GM12878 (cell line): ENCODE measurements around the gene SCP2. TPM values are rescaled to one million over a fixed set of nuclear protein-coding genes. Genes with fewer than 3 reads are reported as not detected.

Experiments used
- ATAC-seq: fragments of 200-7000 bp; cut with Tn5 transposase; 3 replicates; pipeline ENCODE4 v1.9.1; 2020; ENCODE audit warnings: mild to moderate bottlenecking, moderate library complexity
- BruUV-seq: library from RNA; stranded (reverse); fragments of 400-500 nt; replicated peaks from 2 replicates; lab custom pipeline; 2021; lab: Mats Ljungman, UMichigan
- CTCF ChIA-PET: fragments of 300-600 bp; sonication (Branson Sonifier 250); formaldehyde crosslinking; extraction: SDS; loops from one replicate; lab custom pipeline; 2021; ENCODE audit warnings: inconsistent platforms; lab: Yijun Ruan, JAX
- POLR2A ChIA-PET: fragments of 350-600 bp; formaldehyde crosslinking; extraction: SDS; loops from one replicate; lab custom pipeline; 2021; ENCODE audit warnings: inconsistent platforms; lab: Charles Lee
- RAD21 ChIA-PET: fragments of 300-600 bp; sonication (Branson Sonifier 250); formaldehyde crosslinking; loops from one replicate; lab custom pipeline; 2023; ENCODE audit warnings: antibody characterized with exemption; ENCODE audit not compliant: unreplicated experiment; lab: Charles Lee
- SMC1A ChIA-PET: fragments of 300-600 bp; sonication (Branson Sonifier 250); formaldehyde crosslinking; loops from one replicate; lab custom pipeline; 2023; ENCODE audit not compliant: unreplicated experiment, uncharacterized antibody; lab: Charles Lee
- DNase-seq: peaks from one replicate; pipeline ENCODE4 v3.0.0-alpha.2; 2011; ENCODE audit warnings: low read depth, low spot score
- FAIRE-seq: peaks from 3 replicates; lab custom pipeline; 2011; peaks lifted over from hg19 to GRCh38; lab: Jason Lieb, UNC
- H2AFZ ChIP-seq: 2 replicates; pipeline ENCODE4 v1.6.0; 2011; ENCODE audit warnings: low read depth, low read length, control low read depth; ENCODE audit not compliant: control insufficient read depth
- H3K27ac ChIP-seq: 2 replicates; pipeline ENCODE4 v1.5.1; 2011; ENCODE audit warnings: control low read depth; ENCODE audit not compliant: control insufficient read depth, insufficient read depth
- H3K27me3 ChIP-seq, 2 experiments: replicated peaks in 1 of 2; 2 replicates each; pipeline versions ENCODE4 v1.6.0 to v1.6.1; 2011; ENCODE audit warnings: low read length in 1 of 2; ENCODE audit not compliant: control insufficient read depth in 2 of 2, insufficient read depth in 2 of 2
- H3K36me3 ChIP-seq, 2 experiments: 2 replicates each; pipeline ENCODE4 v1.5.1; 2011; ENCODE audit warnings: low read length in 1 of 2; ENCODE audit not compliant: control insufficient read depth in 2 of 2, insufficient read depth in 2 of 2
- H3K4me1 ChIP-seq: 2 replicates; pipeline ENCODE4 v1.6.1; 2011; ENCODE audit warnings: mild to moderate bottlenecking, low read length, moderate library complexity, mixed read lengths; ENCODE audit not compliant: control insufficient read depth, insufficient read depth
- H3K4me2 ChIP-seq: 2 replicates; pipeline ENCODE4 v1.6.0; 2011; ENCODE audit warnings: control low read depth; ENCODE audit not compliant: control insufficient read depth, insufficient read depth
- H3K4me3 ChIP-seq: fragments of 200-600 bp; sonication (generic); 2 replicates; pipeline ENCODE4 v1.5.1; 2016
- H3K79me2 ChIP-seq: 2 replicates; pipeline ENCODE4 v1.6.0; 2011; ENCODE audit warnings: low read length; ENCODE audit not compliant: control insufficient read depth, insufficient read depth
- H3K9ac ChIP-seq: 2 replicates; pipeline ENCODE4 v1.8.0; 2011; ENCODE audit warnings: low read length, control low read depth, mixed read lengths; ENCODE audit not compliant: control insufficient read depth, insufficient read depth
- H3K9me3 ChIP-seq: replicated peaks from 3 replicates; pipeline ENCODE4 v1.5.1; 2011; ENCODE audit warnings: mild to moderate bottlenecking, low read length; ENCODE audit not compliant: control insufficient read depth, insufficient read depth
- H4K20me1 ChIP-seq: 2 replicates; pipeline ENCODE4 v1.6.0; 2011; ENCODE audit not compliant: control insufficient read depth, insufficient read depth
- CBX3 ChIP-seq: fragments of 200-600 bp; sonication (generic); IDR thresholded peaks from 2 replicates; pipeline ENCODE4 v1.6.1; 2016; ENCODE audit warnings: low read depth, borderline replicate concordance
- CHD4 ChIP-seq: fragments of 200-600 bp; sonication (generic); IDR thresholded peaks from 2 replicates; pipeline ENCODE4 v1.6.1; 2016; ENCODE audit warnings: mild to moderate bottlenecking
- ETV6 ChIP-seq, 2 experiments: fragments of 450-650 bp in 1 of 2; IDR thresholded peaks in 1 of 2; conservative IDR thresholded peaks in 1 of 2; 2 replicates each; pipeline ENCODE4 v1.6.1; 2014; ENCODE audit warnings: antibody characterized with exemption in 1 of 2, borderline replicate concordance in 1 of 2, low read depth in 1 of 2, mild to moderate bottlenecking in 1 of 2, moderate library complexity in 1 of 2
- FOS ChIP-seq: IDR thresholded peaks from 3 replicates; pipeline ENCODE4 v1.6.1; 2011; ENCODE audit warnings: borderline replicate concordance; ENCODE audit not compliant: insufficient read length; ENCODE audit errors: extremely low read depth
- GABPA ChIP-seq: IDR thresholded peaks from 2 replicates; pipeline ENCODE4 v1.6.1; 2014; ENCODE audit warnings: antibody characterized with exemption, low read depth, mild to moderate bottlenecking, inconsistent platforms
- HDAC2 ChIP-seq: fragments of 200-600 bp; sonication (generic); IDR thresholded peaks from 2 replicates; pipeline ENCODE4 v1.6.1; 2017
- IRF4 ChIP-seq: IDR thresholded peaks from 2 replicates; pipeline ENCODE4 v1.6.1; 2011; ENCODE audit warnings: low read depth, low read length
- KLF5 ChIP-seq: fragments of 450-650 bp; IDR thresholded peaks from 2 replicates; pipeline ENCODE4 v1.6.1; 2014; ENCODE audit warnings: mild to moderate bottlenecking; ENCODE audit not compliant: partially characterized antibody
- MEF2B ChIP-seq: fragments of 450-650 bp; IDR thresholded peaks from 2 replicates; pipeline ENCODE4 v1.6.1; 2018; ENCODE audit warnings: mild to moderate bottlenecking, moderate library complexity; ENCODE audit not compliant: partially characterized antibody, poor library complexity, severe bottlenecking
- NR2C1 ChIP-seq: fragments of 450-650 bp; IDR thresholded peaks from 2 replicates; pipeline ENCODE4 v1.6.1; 2017; ENCODE audit warnings: antibody characterized with exemption, mild to moderate bottlenecking, moderate library complexity
- PAX8 ChIP-seq: fragments of 450-650 bp; IDR thresholded peaks from 2 replicates; pipeline ENCODE4 v1.6.1; 2017; ENCODE audit warnings: mild to moderate bottlenecking, moderate library complexity
- POLR2AphosphoS2 ChIP-seq: IDR thresholded peaks from 2 replicates; pipeline ENCODE4 v1.6.1; 2011; ENCODE audit warnings: low read depth, mild to moderate bottlenecking, low read length, improper control_type of control experiment, moderate library complexity
- SMAD5 ChIP-seq: IDR thresholded peaks from 2 replicates; pipeline ENCODE4 v1.6.1; 2016; ENCODE audit warnings: antibody characterized with exemption, low read depth
- SPI1 ChIP-seq: IDR thresholded peaks from 2 replicates; pipeline ENCODE4 v1.6.1; 2011; ENCODE audit warnings: low read depth, mild to moderate bottlenecking, low read length, moderate library complexity, borderline replicate concordance; ENCODE audit not compliant: insufficient read depth
- SREBF1 ChIP-seq: IDR thresholded peaks from 2 replicates; pipeline ENCODE4 v1.6.1; 2012; ENCODE audit warnings: mild to moderate bottlenecking, low read length
- TARDBP ChIP-seq: IDR thresholded peaks from 2 replicates; pipeline ENCODE4 v1.6.1; 2016; ENCODE audit warnings: borderline replicate concordance
- WRNIP1 ChIP-seq: IDR thresholded peaks from 2 replicates; pipeline ENCODE4 v1.6.1; 2011; ENCODE audit warnings: low read depth, low read length, improper control_type of control experiment, borderline replicate concordance
- WGBS: methylation state at CpG from one replicate; pipeline ENCODE4 v1.1.6; 2016; ENCODE audit warnings: low lambda C conversion rate; ENCODE audit not compliant: insufficient replicate concordance, insufficient coverage; ENCODE audit errors: missing lambda C conversion rate; 5-methylcytosine and 5-hydroxymethylcytosine counted together
- in situ Hi-C: fragments of 300-500 bp; cut with MboI; formaldehyde crosslinking; loops from 9 replicates; pipeline ENCODE4 v1.14.3; 2018; ENCODE audit warnings: mixed read lengths
- intact Hi-C: fragments of 100-400 bp; cut with micrococcal nuclease; formaldehyde crosslinking; loops from one replicate; pipeline ENCODE4 v1.14.2; 2022; ENCODE audit not compliant: unreplicated experiment
- polyA plus RNA-seq, 11 experiments: library from polyadenylated mRNA; depleted of rRNA in 4 of 11; unstranded in 6 of 11; stranded (reverse) in 5 of 11; fragments of >200 nt; fragmentation: Nextera tagmentation in 4 of 11; fragmentation: Illumina TruSeq in 1 of 11; extraction: Ambion mirVana in 4 of 11; extraction: Trizol in 1 of 11; gene quantifications; 1 replicate in 1 of 11; 2 replicates in 10 of 11; pipeline versions ENCODE4 v1.2.1 to v1.2.3, GENCODE V29; 2011 to 2016; ENCODE audit warnings: inconsistent platforms in 2 of 11, missing spikeins in 2 of 11, low read depth in 1 of 11
- total RNA-seq, 4 experiments: library from RNA; depleted of rRNA in 3 of 4; stranded (reverse); fragments of >200 nt in 3 of 4; fragmentation: Illumina TruSeq in 1 of 4; extraction: Trizol in 1 of 4; gene quantifications; 2 replicates each; pipeline versions ENCODE4 v1.2.1 to v1.2.3, GENCODE V29; 2013 to 2021
- TF ChIP-seq, protein P1 (sequence below): fragments of 450-650 bp; formaldehyde crosslinking; IDR thresholded peaks from 2 replicates; pipeline ENCODE4 v1.4.0; 2022; ENCODE audit warnings: mild to moderate bottlenecking, moderate library complexity

Gene SCP2
- total and polyA plus RNA-seq, 10 of the 15 experiments (the other 5 are each of a cell fraction or from before 2014, with no cell fraction given) = 74.3 to 327 (median 127) TPM

DNA sequence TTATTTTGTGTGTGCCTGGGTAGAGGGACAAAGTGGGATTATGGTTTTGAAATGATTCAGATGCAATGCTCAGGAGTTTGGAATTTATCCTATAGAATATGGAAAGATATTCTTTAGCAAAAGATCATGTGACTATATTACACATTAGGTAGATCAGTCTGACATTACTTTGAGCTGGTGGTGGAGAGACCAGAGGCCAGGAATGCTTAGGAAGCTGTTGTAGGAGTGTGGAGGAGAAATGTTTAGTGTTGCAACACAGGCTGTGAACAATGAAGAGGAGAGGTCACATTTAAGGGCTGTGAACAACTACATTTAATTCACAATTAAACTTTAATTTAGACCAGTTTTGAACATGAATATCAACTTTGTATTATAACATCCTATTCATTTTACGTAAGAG lies 89.6 kb downstream of the SCP2 start:
- no peak overlapping the region for H2AFZ ChIP-seq
- FAIRE-seq (no peak), ATAC-seq (no peak), DNase-seq (no peak)
- TF ChIP-seq SMAD5 = no peak
- no peak for TF ChIP-seq SPI1
- no peak for TF ChIP-seq NR2C1
- no peak for TF ChIP-seq GABPA
- TF ChIP-seq POLR2AphosphoS2 = no peak
- no peak for TF ChIP-seq SREBF1
- no peak for TF ChIP-seq KLF5
- no peak for TF ChIP-seq CBX3
- no peak for TF ChIP-seq WRNIP1
- ChIA-PET CTCF (interaction anchor here (0.8 to 0.9 kb wide), 2 partner anchors 10 to 95 kb away, joined by 3 read pairs; partner anchors contain the start of gene ECHDC2), POLR2A (interaction anchor here (1.0 kb wide), 1 partner anchor 16 kb away, joined by 3 read pairs; no protein-coding TSS in a partner anchor), RAD21 (no interaction called here), SMC1A (interaction anchor here (0.6 to 1.4 kb wide), 2 partner anchors 16 to 29 kb away, joined by 3 to 4 read pairs; no protein-coding TSS in a partner anchor)
- no peak overlapping the region for H3K9ac ChIP-seq
- H3K4me1 ChIP-seq = no peaks in the 10 kb centered on the region
- H3K79me2 ChIP-seq = peaks cover 11% of the 10 kb centered on the region
- no peaks in the 10 kb centered on the region for H3K9me3 ChIP-seq
- H3K36me3 ChIP-seq = 0 out of 4 replicates have a peak, but pooled peaks cover 0 to 3% of the 10 kb centered on the region in 2 experiments
- no peaks in the 10 kb centered on the region for H4K20me1 ChIP-seq
- intact Hi-C loops = no loop called here
- no TSS peak for BruUV-seq
- no peak overlapping the region; the same call in 1 of the 2 replicates for H3K4me2 ChIP-seq
- in situ Hi-C loops = no loop called here
- H3K27ac ChIP-seq = no peak overlapping the region
- no peak overlapping the region for H3K4me3 ChIP-seq
- no peaks in the 10 kb centered on the region for H3K27me3 ChIP-seq
- WGBS = 29% methylated on average over 1 of the region's 1 CpG

DNA sequence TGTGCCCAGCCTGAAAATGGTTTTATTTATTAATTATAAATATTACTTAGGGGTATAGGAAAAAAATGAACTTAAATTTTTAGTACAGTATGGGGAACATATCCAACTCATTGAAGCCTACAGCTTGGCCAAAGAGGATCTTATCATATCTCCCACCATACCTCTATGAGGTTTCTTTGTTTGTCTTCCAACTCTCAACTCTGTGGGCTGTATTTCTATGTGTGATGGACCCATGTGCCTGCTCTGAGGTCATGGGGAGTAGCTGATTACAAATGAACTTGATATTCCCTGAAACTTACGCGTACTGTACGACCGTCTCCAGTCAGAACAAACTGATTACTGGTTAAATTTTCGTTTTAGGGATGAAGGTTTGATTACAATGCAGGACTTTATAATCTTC lies 93.5 kb downstream of the SCP2 start:
- Histone ChIP-seq H3K27ac (no peak overlapping the region), H3K27me3 (no peaks in the 10 kb centered on the region), H2AFZ (no peak overlapping the region), H3K9ac (no peak overlapping the region), H3K4me2 (no peak overlapping the region), H3K79me2 (peaks cover 2% of the 10 kb centered on the region), H3K9me3 (no peaks in the 10 kb centered on the region), H3K4me1 (no peaks in the 10 kb centered on the region), H3K36me3 (0 out of 4 replicates have a peak, but pooled peaks cover 0 to 3% of the 10 kb centered on the region in 2 experiments), H4K20me1 (no peaks in the 10 kb centered on the region), H3K4me3 (no peak overlapping the region)
- RAD21 ChIA-PET = no interaction called here
- CTCF ChIA-PET = no interaction called here
- intact Hi-C loops (no loop called here), in situ Hi-C loops (no loop called here)
- SMC1A ChIA-PET = no interaction called here
- FAIRE-seq = no peak
- no peak for DNase-seq
- POLR2A ChIA-PET = interaction anchor here (0.7 kb wide), 1 partner anchor 230 kb away, joined by 3 read pairs; no protein-coding TSS in a partner anchor
- WGBS = 78% methylated on average over 5 of the region's 5 CpGs
- no TSS peak for BruUV-seq
- no peak for ATAC-seq
- TF ChIP-seq, protein P1, sequence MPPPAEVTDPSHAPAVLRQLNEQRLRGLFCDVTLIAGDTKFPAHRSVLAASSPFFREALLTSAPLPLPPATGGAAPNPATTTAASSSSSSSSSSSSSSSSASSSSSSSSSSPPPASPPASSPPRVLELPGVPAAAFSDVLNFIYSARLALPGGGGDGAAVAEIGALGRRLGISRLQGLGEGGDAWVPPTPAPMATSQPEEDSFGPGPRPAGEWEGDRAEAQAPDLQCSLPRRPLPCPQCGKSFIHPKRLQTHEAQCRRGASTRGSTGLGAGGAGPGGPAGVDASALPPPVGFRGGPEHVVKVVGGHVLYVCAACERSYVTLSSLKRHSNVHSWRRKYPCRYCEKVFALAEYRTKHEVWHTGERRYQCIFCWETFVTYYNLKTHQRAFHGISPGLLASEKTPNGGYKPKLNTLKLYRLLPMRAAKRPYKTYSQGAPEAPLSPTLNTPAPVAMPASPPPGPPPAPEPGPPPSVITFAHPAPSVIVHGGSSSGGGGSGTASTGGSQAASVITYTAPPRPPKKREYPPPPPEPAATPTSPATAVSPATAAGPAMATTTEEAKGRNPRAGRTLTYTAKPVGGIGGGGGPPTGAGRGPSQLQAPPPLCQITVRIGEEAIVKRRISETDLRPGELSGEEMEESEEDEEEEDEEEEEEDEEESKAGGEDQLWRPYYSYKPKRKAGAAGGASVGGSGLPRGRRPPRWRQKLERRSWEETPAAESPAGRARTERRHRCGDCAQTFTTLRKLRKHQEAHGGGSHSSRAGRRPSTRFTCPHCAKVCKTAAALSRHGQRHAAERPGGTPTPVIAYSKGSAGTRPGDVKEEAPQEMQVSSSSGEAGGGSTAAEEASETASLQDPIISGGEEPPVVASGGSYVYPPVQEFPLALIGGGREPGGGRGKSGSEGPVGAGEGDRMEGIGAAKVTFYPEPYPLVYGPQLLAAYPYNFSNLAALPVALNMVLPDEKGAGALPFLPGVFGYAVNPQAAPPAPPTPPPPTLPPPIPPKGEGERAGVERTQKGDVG (CRISPR knock-in tag) = no peak
- no peak for TF ChIP-seq PAX8
- no peak for TF ChIP-seq IRF4
- no peak for TF ChIP-seq TARDBP
- no peak for TF ChIP-seq FOS
- no peak for TF ChIP-seq ETV6 (conservative IDR thresholded peaks at IDR 0.05 in 1 of 2, IDR thresholded peaks at IDR 0.05 in 1 of 2; ENCODE audit: borderline replicate concordance in 1 of 2, low read depth in 1 of 2)
- no peak for TF ChIP-seq MEF2B
- TF ChIP-seq CHD4 = no peak
- TF ChIP-seq HDAC2 = no peak
